Measurements from ENCODE around the gene EVPL. TPM values are rescaled to one million over a fixed set of nuclear protein-coding genes. Genes with fewer than 3 reads are reported as not detected.

The EVPL gene
- polyA plus RNA-seq, 3 donors: not detected

GRCh38 chr17:76017481-76018339 lies 9.4 kb downstream of the EVPL start:
- Histone ChIP-seq H3K4me3 (replicated peaks in 1 of 3; ENCODE audit: low read depth in 2 of 3, low read length in 3 of 3) (no peak overlapping the region), H3K27me3 (ENCODE audit: control insufficient read depth in 2 of 2, insufficient read depth in 2 of 2, low read length in 2 of 2) (no peaks in the 10 kb centered on the region), H3K4me2 (replicated peaks; ENCODE audit: extremely low read depth, low read length, poor library complexity, severe bottlenecking) (no peak overlapping the region), H3K27ac (ENCODE audit: low read depth in 1 of 2, low read length in 2 of 2) (no peak overlapping the region), H3K4me1 (ENCODE audit: control insufficient read depth in 1 of 2, insufficient read depth in 2 of 2, low read length in 2 of 2) (no peaks in the 10 kb centered on the region), H3K9ac (ENCODE audit: insufficient read depth, low read length, poor library complexity, severe bottlenecking) (no peak overlapping the region), H4K20me1 (ENCODE audit: insufficient read depth, low read length) (no peaks in the 10 kb centered on the region), H3K79me2 (ENCODE audit: insufficient read depth, low read length) (no peaks in the 10 kb centered on the region), H2AFZ (ENCODE audit: insufficient read depth, low read depth, low read length, poor library complexity, severe bottlenecking) (no peak overlapping the region), H3K36me3 (replicated peaks in 1 of 2; ENCODE audit: control insufficient read depth in 1 of 2, insufficient read depth in 2 of 2, low read length in 2 of 2) (no peaks in the 10 kb centered on the region), H3K9me3 (replicated peaks in 1 of 2; ENCODE audit: control insufficient read depth in 1 of 2, insufficient read depth in 1 of 2, low read length in 2 of 2) (no peaks in the 10 kb centered on the region)
- H3K4me1 Mint-ChIP-seq: peaks cover 1% of the 10 kb centered on the region
- 97% methylated on average over 15 of the region's 21 CpGs for WGBS (ENCODE audit: insufficient coverage)
- no peak overlapping the region for H3K4me3 Mint-ChIP-seq
- no peak for DNase-seq
- intact Hi-C loops (cut with micrococcal nuclease): no loop called here
- no peak overlapping the region for H3K27ac Mint-ChIP-seq
- peaks cover 0 to 1% (median 0%) of the 10 kb centered on the region in 7 donors for H3K9me3 Mint-ChIP-seq
- H3K27me3 Mint-ChIP-seq (ENCODE audit: low read depth in 3 of 3): peaks cover 0 to 27% (median 2%) of the 10 kb centered on the region in 3 donors
- H3K36me3 Mint-ChIP-seq: no peaks in the 10 kb centered on the region
- TF ChIP-seq CTCF (IDR thresholded peaks at IDR 0.05): no peak

GRCh38 chr17:76014925-76015261 lies 12.2 kb downstream of the EVPL start:
- Histone ChIP-seq H3K79me2 (ENCODE audit: insufficient read depth, low read length) (no peaks in the 10 kb centered on the region), H3K9ac (ENCODE audit: insufficient read depth, low read length, poor library complexity, severe bottlenecking) (no peak overlapping the region), H3K27me3 (ENCODE audit: control insufficient read depth in 2 of 2, insufficient read depth in 2 of 2, low read length in 2 of 2) (no peaks in the 10 kb centered on the region), H3K4me2 (replicated peaks; ENCODE audit: extremely low read depth, low read length, poor library complexity, severe bottlenecking) (no peak overlapping the region), H3K4me3 (replicated peaks in 1 of 3; ENCODE audit: low read depth in 2 of 3, low read length in 3 of 3) (no peak overlapping the region), H2AFZ (ENCODE audit: insufficient read depth, low read depth, low read length, poor library complexity, severe bottlenecking) (no peak overlapping the region), H3K4me1 (ENCODE audit: control insufficient read depth in 1 of 2, insufficient read depth in 2 of 2, low read length in 2 of 2) (no peaks in the 10 kb centered on the region), H3K9me3 (replicated peaks in 1 of 2; ENCODE audit: control insufficient read depth in 1 of 2, insufficient read depth in 1 of 2, low read length in 2 of 2) (no peaks in the 10 kb centered on the region), H3K27ac (ENCODE audit: low read depth in 1 of 2, low read length in 2 of 2) (no peak overlapping the region), H3K36me3 (replicated peaks in 1 of 2; ENCODE audit: control insufficient read depth in 1 of 2, insufficient read depth in 2 of 2, low read length in 2 of 2) (no peaks in the 10 kb centered on the region), H4K20me1 (ENCODE audit: insufficient read depth, low read length) (no peaks in the 10 kb centered on the region)
- H3K4me3 Mint-ChIP-seq: no peak overlapping the region
- no peak overlapping the region for H3K27ac Mint-ChIP-seq
- H3K36me3 Mint-ChIP-seq: no peaks in the 10 kb centered on the region
- DNase-seq: no peak
- peaks cover 0 to 1% (median 0%) of the 10 kb centered on the region in 7 donors for H3K9me3 Mint-ChIP-seq
- no peak for TF ChIP-seq CTCF (IDR thresholded peaks at IDR 0.05)
- intact Hi-C loops (cut with micrococcal nuclease): loop anchor here (2.0 to 5.0 kb wide), 2 partner anchors 282 to 284 kb away; no protein-coding TSS in a partner anchor
- peaks cover 1 to 7% (median 2%) of the 10 kb centered on the region in 3 donors for H3K27me3 Mint-ChIP-seq (ENCODE audit: low read depth in 3 of 3)
- 83% methylated on average over 26 of the region's 26 CpGs for WGBS (ENCODE audit: insufficient coverage)
- H3K4me1 Mint-ChIP-seq: peaks cover 1% of the 10 kb centered on the region

Data from CD14-positive monocyte (primary cell).